WTC11 (cell line): ENCODE results near the gene IVD. TPM values are rescaled to one million over a fixed set of nuclear protein-coding genes. Genes with fewer than 3 reads are reported as not detected.
A peak's percentile ranks its signal among the peaks of the same experiment; 100 is the strongest.

Source experiments
- ATAC-seq: fragments of 200-7000 bp; cut with Tn5 transposase; 2 replicates; pipeline ENCODE4 v1.10.0; 2021; ENCODE audit warnings: mild to moderate bottlenecking, moderate library complexity
- CTCF ChIA-PET: fragments of 300-600 bp; sonication (Branson Sonifier 250); formaldehyde crosslinking; loops from one replicate; lab custom pipeline; 2021; ENCODE audit warnings: antibody characterized with exemption; lab: Charles Lee
- POLR2A ChIA-PET: fragments of 350-600 bp; sonication (Branson Sonifier 250); formaldehyde crosslinking; loops from one replicate; lab custom pipeline; 2021; ENCODE audit warnings: antibody characterized with exemption; lab: Charles Lee
- DNase-seq: peaks from one replicate; pipeline ENCODE4 v3.0.0; 2021; ENCODE audit warnings: low spot score
- H3K27ac Mint-ChIP-seq: 2 replicates; pipeline ENCODE4 v1.8.0; 2021; ENCODE audit warnings: mixed read lengths
- H3K27me3 Mint-ChIP-seq: 2 replicates; pipeline ENCODE4 v1.8.0; 2021; ENCODE audit warnings: low read depth, mild to moderate bottlenecking, moderate library complexity, mixed read lengths
- H3K36me3 Mint-ChIP-seq: 2 replicates; pipeline ENCODE4 v1.8.0; 2021; ENCODE audit warnings: mixed read lengths
- H3K4me1 Mint-ChIP-seq: 2 replicates; pipeline ENCODE4 v1.8.0; 2022; ENCODE audit warnings: mixed read lengths
- H3K4me3 Mint-ChIP-seq: 2 replicates; pipeline ENCODE4 v1.8.0; 2021; ENCODE audit warnings: mild to moderate bottlenecking, moderate library complexity, mixed read lengths
- H3K9me3 Mint-ChIP-seq: 2 replicates; pipeline ENCODE4 v1.8.0; 2021; ENCODE audit warnings: mixed read lengths
- CREB1 ChIP-seq: sonication (generic); formaldehyde crosslinking; IDR thresholded peaks from 2 replicates; pipeline ENCODE4 v1.8.0; 2023; ENCODE audit warnings: mild to moderate bottlenecking, missing genetic modification reagents
- CTCF ChIP-seq: fragments of 200-600 bp; IDR thresholded peaks from 2 replicates; pipeline ENCODE4 v1.8.0; 2022; ENCODE audit warnings: antibody characterized with exemption
- E2F5 ChIP-seq: sonication (generic); formaldehyde crosslinking; IDR thresholded peaks from 2 replicates; pipeline ENCODE4 v1.8.1; 2022; ENCODE audit warnings: mild to moderate bottlenecking, moderate library complexity, missing genetic modification reagents
- ELF4 ChIP-seq: sonication (generic); formaldehyde crosslinking; IDR thresholded peaks from 2 replicates; pipeline ENCODE4 v1.8.1; 2022; ENCODE audit warnings: low read depth, mild to moderate bottlenecking, moderate library complexity, missing genetic modification reagents
- ETV6 ChIP-seq: sonication (generic); formaldehyde crosslinking; IDR thresholded peaks from 2 replicates; pipeline ENCODE4 v1.8.1; 2022; ENCODE audit warnings: mild to moderate bottlenecking, missing genetic modification reagents
- HMGXB4 ChIP-seq: sonication (generic); formaldehyde crosslinking; IDR thresholded peaks from 2 replicates; pipeline ENCODE4 v1.8.1; 2023; ENCODE audit warnings: mild to moderate bottlenecking, moderate library complexity, missing genetic modification reagents
- JAZF1 ChIP-seq: fragments of 250-450 bp; sonication (Bioruptor Pico); IDR thresholded peaks from 2 replicates; pipeline ENCODE4 v1.9.0; 2021; ENCODE audit warnings: moderate library complexity, mild to moderate bottlenecking, inconsistent platforms
- JUN ChIP-seq: sonication (generic); formaldehyde crosslinking; IDR thresholded peaks from 2 replicates; pipeline ENCODE4 v1.8.0; 2023; ENCODE audit warnings: mild to moderate bottlenecking, missing genetic modification reagents
- KAT7 ChIP-seq: sonication (generic); formaldehyde crosslinking; IDR thresholded peaks from 2 replicates; pipeline ENCODE4 v1.8.1; 2023; ENCODE audit warnings: missing genetic modification reagents, mild to moderate bottlenecking, borderline replicate concordance
- NFATC4 ChIP-seq: fragments of 250-450 bp; sonication (Bioruptor Pico); IDR thresholded peaks from 2 replicates; pipeline ENCODE4 v1.9.0; 2021; ENCODE audit warnings: mild to moderate bottlenecking
- NFYB ChIP-seq: sonication (generic); formaldehyde crosslinking; conservative IDR thresholded peaks from 2 replicates; pipeline ENCODE4 v1.8.0; 2022; ENCODE audit warnings: low read depth, missing genetic modification reagents
- NR3C1 ChIP-seq: sonication (generic); formaldehyde crosslinking; conservative IDR thresholded peaks from 2 replicates; pipeline ENCODE4 v1.8.1; 2023; ENCODE audit warnings: low read depth, mild to moderate bottlenecking, missing genetic modification reagents
- SMAD3 ChIP-seq: sonication (generic); formaldehyde crosslinking; IDR thresholded peaks from 2 replicates; pipeline ENCODE4 v1.8.0; 2022; ENCODE audit warnings: missing genetic modification reagents, mild to moderate bottlenecking, borderline replicate concordance
- SP1 ChIP-seq: sonication (generic); formaldehyde crosslinking; conservative IDR thresholded peaks from 2 replicates; pipeline ENCODE4 v1.8.1; 2022; ENCODE audit warnings: missing genetic modification reagents
- STAT6 ChIP-seq: sonication (generic); formaldehyde crosslinking; conservative IDR thresholded peaks from 2 replicates; pipeline ENCODE4 v1.8.1; 2023; ENCODE audit warnings: mild to moderate bottlenecking, low read depth, missing genetic modification reagents, moderate library complexity
- USF2 ChIP-seq: sonication (generic); formaldehyde crosslinking; IDR thresholded peaks from 2 replicates; pipeline ENCODE4 v1.8.1; 2023; ENCODE audit warnings: mild to moderate bottlenecking, missing genetic modification reagents, moderate library complexity
- ZNF263 ChIP-seq: sonication (generic); formaldehyde crosslinking; IDR thresholded peaks from 2 replicates; pipeline ENCODE4 v1.8.1; 2022; ENCODE audit warnings: low read depth, mild to moderate bottlenecking, moderate library complexity, missing genetic modification reagents
- ZNF281 ChIP-seq: sonication (generic); formaldehyde crosslinking; IDR thresholded peaks from 2 replicates; pipeline ENCODE4 v1.8.0; 2023; ENCODE audit warnings: mild to moderate bottlenecking, missing genetic modification reagents
- ZNF423 ChIP-seq: fragments of 250-450 bp; sonication (Bioruptor Pico); IDR thresholded peaks from 2 replicates; pipeline ENCODE4 v2.1.2; 2022; ENCODE audit warnings: mild to moderate bottlenecking, moderate library complexity
- ZNF532 ChIP-seq: fragments of 250-450 bp; sonication (Bioruptor Pico); IDR thresholded peaks from 2 replicates; pipeline ENCODE4 v1.9.0; 2021; ENCODE audit warnings: mild to moderate bottlenecking, borderline replicate concordance
- total RNA-seq: library from RNA; stranded (reverse); gene quantifications from 3 replicates; pipeline ENCODE4 v1.2.3, GENCODE V29; 2021

Gene IVD
- total RNA-seq, 1 experiment from 2014 or later: 96.1 TPM

- no peak for TF ChIP-seq STAT6
- no peak for TF ChIP-seq ZNF423
- TF ChIP-seq NR3C1 (CRISPR knock-in tag): no peak
- no peak for TF ChIP-seq NFYB
- no peak for TF ChIP-seq CTCF
- TF ChIP-seq HMGXB4: peak; percentile 23; the same call in 1 of the 2 replicates
Measured at GRCh38 chr15:40441565-40442531, 36.3 kb downstream of the IVD start (continued).

GRCh38 chr15:40443255-40443654, 37.7 kb downstream of the IVD start:
- Mint-ChIP-seq H3K27me3 (no peaks in the 10 kb centered on the region), H3K27ac (peak overlapping the region; percentile 47), H3K9me3 (no peaks in the 10 kb centered on the region), H3K4me3 (peak overlapping the region; percentile 80), H3K36me3 (0 out of 2 replicates have a peak, but pooled peaks cover 3% of the 10 kb centered on the region), H3K4me1 (peaks cover 57% of the 10 kb centered on the region)
- DNase-seq (no peak), ATAC-seq (no peak)
- ChIA-PET CTCF (interaction anchor here (1.1 to 1.8 kb wide), 5 partner anchors 64 to 451 kb away, joined by 3 to 5 read pairs (median 4); partner anchors contain the start of gene VPS18), POLR2A (interaction anchor here (0.5 kb wide), 1 partner anchor 415 kb away, joined by 3 read pairs; no protein-coding TSS in a partner anchor)
- TF ChIP-seq USF2 (CRISPR knock-in tag) (no peak), E2F5 (no peak), ZNF281 (CRISPR knock-in tag) (no peak), KAT7 (CRISPR knock-in tag) (no peak), ZNF263 (no peak), ZNF532 (CRISPR knock-in tag) (no peak), ELF4 (CRISPR knock-in tag) (no peak), JAZF1 (CRISPR knock-in tag) (no peak), SP1 (CRISPR knock-in tag) (no peak), CREB1 (CRISPR knock-in tag) (no peak), SMAD3 (CRISPR knock-in tag) (no peak), ETV6 (CRISPR knock-in tag) (no peak), JUN (CRISPR knock-in tag) (no peak), NR3C1 (CRISPR knock-in tag) (no peak), NFATC4 (no peak)
